Endothelial cell (in vitro differentiated cells): ENCODE results near the gene GPHN. TPM values are rescaled to one million over a fixed set of nuclear protein-coding genes. Genes with fewer than 3 reads are reported as not detected.
A peak's percentile ranks its signal among the peaks of the same experiment; 100 is the strongest.

Experiments used
- DNase-seq: peaks from one replicate; pipeline ENCODE4 v3.0.0; 2021; ENCODE audit warnings: low spot score
- H3K27ac Mint-ChIP-seq: one replicate; pipeline ENCODE4 v1.8.0; 2021; ENCODE audit warnings: mixed read lengths, inconsistent platforms; ENCODE audit not compliant: unreplicated experiment
- H3K27me3 Mint-ChIP-seq: one replicate; pipeline ENCODE4 v1.8.0; 2021; ENCODE audit warnings: mild to moderate bottlenecking, moderate library complexity, mixed read lengths, inconsistent platforms; ENCODE audit not compliant: unreplicated experiment
- H3K36me3 Mint-ChIP-seq: one replicate; pipeline ENCODE4 v1.8.0; 2021; ENCODE audit warnings: mild to moderate bottlenecking, low read depth, mixed read lengths, inconsistent platforms; ENCODE audit not compliant: unreplicated experiment
- H3K4me1 Mint-ChIP-seq: one replicate; pipeline ENCODE4 v1.8.0; 2021; ENCODE audit warnings: mild to moderate bottlenecking, mixed read lengths, inconsistent platforms; ENCODE audit not compliant: unreplicated experiment
- H3K4me3 Mint-ChIP-seq: one replicate; pipeline ENCODE4 v1.8.0; 2021; ENCODE audit warnings: mild to moderate bottlenecking, mixed read lengths, inconsistent platforms; ENCODE audit not compliant: unreplicated experiment
- H3K9me3 Mint-ChIP-seq: one replicate; pipeline ENCODE4 v1.8.0; 2021; ENCODE audit warnings: mixed read lengths, inconsistent platforms; ENCODE audit not compliant: unreplicated experiment
- total RNA-seq: library from RNA; stranded (reverse); fragmentation: NEBNext Ultra II Directional; extraction: Animal tissue kit (Norgen Biotek cat#: 25700); gene quantifications from one replicate; pipeline ENCODE4 v1.2.1, GENCODE V29; 2021; ENCODE audit not compliant: unreplicated experiment
- TF ChIP-seq, protein P1 (sequence below): fragments of 200-600 bp; sonication (generic); IDR thresholded peaks from one replicate; pipeline ENCODE4 v1.5.0; 2021; ENCODE audit warnings: antibody characterized with exemption; ENCODE audit not compliant: unreplicated experiment

GPHN gene
- total RNA-seq, 1 donor from 2014 or later, result 30.0 TPM

- Mint-ChIP-seq H3K36me3 (no peaks in the 10 kb centered on the region), H3K4me3 (no peak overlapping the region), H3K27me3 (peaks cover 2% of the 10 kb centered on the region), H3K27ac (no peak overlapping the region), H3K4me1 (peaks cover 22% of the 10 kb centered on the region), H3K9me3 (no peaks in the 10 kb centered on the region)
- DNase-seq, result no peak
- TF ChIP-seq, protein P1, sequence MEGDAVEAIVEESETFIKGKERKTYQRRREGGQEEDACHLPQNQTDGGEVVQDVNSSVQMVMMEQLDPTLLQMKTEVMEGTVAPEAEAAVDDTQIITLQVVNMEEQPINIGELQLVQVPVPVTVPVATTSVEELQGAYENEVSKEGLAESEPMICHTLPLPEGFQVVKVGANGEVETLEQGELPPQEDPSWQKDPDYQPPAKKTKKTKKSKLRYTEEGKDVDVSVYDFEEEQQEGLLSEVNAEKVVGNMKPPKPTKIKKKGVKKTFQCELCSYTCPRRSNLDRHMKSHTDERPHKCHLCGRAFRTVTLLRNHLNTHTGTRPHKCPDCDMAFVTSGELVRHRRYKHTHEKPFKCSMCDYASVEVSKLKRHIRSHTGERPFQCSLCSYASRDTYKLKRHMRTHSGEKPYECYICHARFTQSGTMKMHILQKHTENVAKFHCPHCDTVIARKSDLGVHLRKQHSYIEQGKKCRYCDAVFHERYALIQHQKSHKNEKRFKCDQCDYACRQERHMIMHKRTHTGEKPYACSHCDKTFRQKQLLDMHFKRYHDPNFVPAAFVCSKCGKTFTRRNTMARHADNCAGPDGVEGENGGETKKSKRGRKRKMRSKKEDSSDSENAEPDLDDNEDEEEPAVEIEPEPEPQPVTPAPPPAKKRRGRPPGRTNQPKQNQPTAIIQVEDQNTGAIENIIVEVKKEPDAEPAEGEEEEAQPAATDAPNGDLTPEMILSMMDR, result no peak
These were observed 141.6 kb downstream of the GPHN start for GRCh38 chr14:66649498-66649897.

DNA sequence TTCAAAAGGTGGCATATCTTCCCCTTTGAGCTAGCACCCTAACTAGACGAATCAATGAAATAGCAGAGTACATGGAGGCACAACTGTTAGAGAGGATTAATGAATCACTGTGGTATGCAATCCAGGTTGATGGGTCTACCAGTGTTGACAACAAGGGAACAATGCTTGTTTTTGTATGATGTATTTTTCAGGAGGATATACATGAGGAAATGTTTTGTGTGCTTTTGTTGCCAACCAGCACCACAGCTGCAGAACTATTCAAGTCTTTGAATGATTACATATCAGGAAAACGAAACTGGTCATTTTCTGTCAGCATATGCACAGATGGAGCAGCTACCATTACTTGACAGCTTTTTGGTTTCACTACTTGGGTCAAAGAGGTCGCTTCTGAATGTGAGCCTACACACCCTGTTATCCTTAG is 142.6 kb downstream of the GPHN start:
- Mint-ChIP-seq H3K4me3 (no peak overlapping the region), H3K9me3 (no peaks in the 10 kb centered on the region), H3K27me3 (peaks cover 2% of the 10 kb centered on the region), H3K4me1 (peaks cover 22% of the 10 kb centered on the region), H3K27ac (peak overlapping the region; percentile 95), H3K36me3 (no peaks in the 10 kb centered on the region)
- TF ChIP-seq, protein P1, result no peak
- DNase-seq, result no peak

GRCh38 chr14:66651536-66652220 is 143.7 kb downstream of the GPHN start:
- TF ChIP-seq, protein P1, result no peak
- Mint-ChIP-seq H3K4me3 (no peak overlapping the region), H3K9me3 (no peaks in the 10 kb centered on the region), H3K27ac (peak overlapping the region; percentile 95), H3K36me3 (peaks cover 6% of the 10 kb centered on the region), H3K27me3 (peaks cover 2% of the 10 kb centered on the region), H3K4me1 (peaks cover 22% of the 10 kb centered on the region)
- no peak for DNase-seq

GRCh38 chr14:66652525-66653106 is 144.7 kb downstream of the GPHN start:
- peaks cover 22% of the 10 kb centered on the region for H3K4me1 Mint-ChIP-seq
- no peaks in the 10 kb centered on the region for H3K9me3 Mint-ChIP-seq
- H3K4me3 Mint-ChIP-seq, result no peak overlapping the region
- H3K27ac Mint-ChIP-seq, result peak overlapping the region; percentile 75
- peaks cover 6% of the 10 kb centered on the region for H3K36me3 Mint-ChIP-seq
- H3K27me3 Mint-ChIP-seq, result peaks cover 2% of the 10 kb centered on the region
- TF ChIP-seq, protein P1, result no peak
- no peak for DNase-seq

DNA sequence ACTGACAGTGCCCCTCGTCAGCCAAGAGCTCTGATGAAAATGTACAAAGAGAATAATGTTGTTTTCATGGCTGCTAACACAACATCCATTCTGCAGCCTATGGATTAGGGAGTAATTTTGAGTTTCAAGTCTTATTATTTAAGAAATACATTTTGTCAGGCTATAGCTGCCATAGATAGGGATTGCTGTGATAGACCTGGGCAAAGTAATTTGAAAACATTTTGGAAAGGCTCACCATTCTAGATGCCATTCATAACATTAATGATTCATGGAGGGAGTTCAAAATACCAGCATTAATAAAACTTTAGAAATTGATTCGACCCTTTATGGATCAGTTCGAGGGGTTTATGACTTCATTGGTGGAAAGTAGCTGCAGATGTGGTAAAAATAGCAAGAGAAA is 149.8 kb downstream of the GPHN start:
- Mint-ChIP-seq H3K36me3 (peaks cover 6% of the 10 kb centered on the region), H3K27ac (no peak overlapping the region), H3K9me3 (no peaks in the 10 kb centered on the region), H3K27me3 (no peaks in the 10 kb centered on the region), H3K4me1 (peaks cover 2% of the 10 kb centered on the region), H3K4me3 (no peak overlapping the region)
- TF ChIP-seq, protein P1, result no peak
- DNase-seq, result no peak
